GM18873 (cell line): ENCODE measurements around the gene TPM1.
"Not testable (repeated sequence)": the region's sequence is repeated elsewhere in the genome, so short reads cannot be mapped to it uniquely, and the experiment has no call there.

ENCODE experiments used
- ATAC-seq: cut with Tn5 transposase; IDR thresholded peaks from one replicate; pipeline ENCODE4 v1.9.1; 2021; ENCODE audit warnings: mild to moderate bottlenecking, moderate library complexity, moderate number of reproducible peaks; ENCODE audit not compliant: unreplicated experiment, low FRiP score

TPM1 gene

GRCh38 chr15:63041974-63042876, at the start of gene TPM1:
TSS of gene TPM1 (plus strand) at chr15:63042747. CDS start at chr15:63042830, 83 bp downstream.
- no peak for ATAC-seq

DNA sequence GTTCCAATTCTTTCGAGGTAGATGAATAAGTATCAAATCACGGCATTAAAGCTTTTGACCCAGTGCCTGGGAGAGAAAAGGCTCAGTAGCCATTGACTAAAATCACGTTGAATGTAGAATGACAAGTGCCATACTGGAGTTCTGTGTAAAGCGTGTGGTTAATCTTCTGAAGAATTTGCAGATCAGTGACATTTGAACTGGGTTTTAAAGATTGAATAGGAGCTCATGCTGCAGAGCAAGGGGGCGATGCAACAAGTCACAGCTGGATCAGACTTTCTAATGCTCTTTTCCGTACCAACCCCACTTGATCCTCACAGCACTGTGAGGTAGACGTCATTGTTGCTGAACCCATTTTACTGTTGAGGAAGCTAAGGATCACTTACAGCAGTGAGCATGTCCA, 49.5 kb upstream of the TPM1 start:
- ATAC-seq, result no peak

GRCh38 chr15:62993632-62994031, 48.9 kb upstream of the TPM1 start:
- ATAC-seq, result not testable (repeated sequence)

DNA sequence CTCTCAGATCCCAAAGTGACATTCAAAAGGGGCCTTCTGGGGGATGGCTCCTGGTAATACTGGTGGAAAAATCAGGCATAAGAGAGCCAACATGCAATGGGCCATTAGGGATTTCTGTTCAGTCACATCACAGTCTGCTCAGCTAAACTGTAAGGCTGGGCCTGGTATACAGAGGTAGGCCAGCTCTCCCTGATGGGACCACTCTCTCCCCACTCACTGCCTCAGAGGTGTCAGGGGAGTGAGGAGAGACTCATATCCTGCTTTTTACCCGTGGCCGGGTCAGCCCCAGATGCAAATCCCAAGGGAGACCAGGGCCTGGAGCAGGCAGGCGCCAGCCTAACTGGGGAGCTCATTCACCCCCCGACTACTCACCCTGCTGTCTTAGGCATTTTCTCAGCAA, 48.1 kb upstream of the TPM1 start:
- no peak for ATAC-seq

GRCh38 chr15:62994975-62995681, 47.4 kb upstream of the TPM1 start:
- no peak for ATAC-seq

- no peak for ATAC-seq
Observed at GRCh38 chr15:62997441-62997840, 45.1 kb upstream of the TPM1 start.

- ATAC-seq, result no peak
Observed at GRCh38 chr15:62998262-62998890, 44.2 kb upstream of the TPM1 start.

DNA sequence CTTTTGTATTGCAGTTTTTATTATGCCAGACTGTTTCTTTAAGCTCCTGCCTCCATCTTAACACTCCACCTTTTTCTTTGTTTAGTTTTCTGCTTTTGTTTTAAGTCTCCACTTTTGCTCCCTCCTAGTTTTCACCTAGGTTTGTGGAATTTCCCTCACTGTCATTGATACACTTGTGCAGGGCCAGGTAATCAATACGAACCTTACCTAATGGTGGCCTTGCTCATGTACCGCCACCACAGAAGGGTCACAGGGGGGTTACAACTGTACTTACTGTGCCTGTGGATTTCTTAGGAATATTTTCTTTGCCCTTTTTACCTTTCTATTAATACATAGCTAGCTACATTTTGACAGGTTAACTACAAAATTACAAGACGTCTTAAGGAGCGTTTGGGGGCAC, 43.4 kb upstream of the TPM1 start:
- no peak for ATAC-seq

GRCh38 chr15:62999923-63000561, 42.5 kb upstream of the TPM1 start:
- ATAC-seq, result no peak

GRCh38 chr15:63000706-63001105, 41.8 kb upstream of the TPM1 start:
- no peak for ATAC-seq

GRCh38 chr15:63004211-63004610, 38.3 kb upstream of the TPM1 start:
- ATAC-seq, result no peak

GRCh38 chr15:63006032-63006878, 36.3 kb upstream of the TPM1 start:
- ATAC-seq, result no peak

DNA sequence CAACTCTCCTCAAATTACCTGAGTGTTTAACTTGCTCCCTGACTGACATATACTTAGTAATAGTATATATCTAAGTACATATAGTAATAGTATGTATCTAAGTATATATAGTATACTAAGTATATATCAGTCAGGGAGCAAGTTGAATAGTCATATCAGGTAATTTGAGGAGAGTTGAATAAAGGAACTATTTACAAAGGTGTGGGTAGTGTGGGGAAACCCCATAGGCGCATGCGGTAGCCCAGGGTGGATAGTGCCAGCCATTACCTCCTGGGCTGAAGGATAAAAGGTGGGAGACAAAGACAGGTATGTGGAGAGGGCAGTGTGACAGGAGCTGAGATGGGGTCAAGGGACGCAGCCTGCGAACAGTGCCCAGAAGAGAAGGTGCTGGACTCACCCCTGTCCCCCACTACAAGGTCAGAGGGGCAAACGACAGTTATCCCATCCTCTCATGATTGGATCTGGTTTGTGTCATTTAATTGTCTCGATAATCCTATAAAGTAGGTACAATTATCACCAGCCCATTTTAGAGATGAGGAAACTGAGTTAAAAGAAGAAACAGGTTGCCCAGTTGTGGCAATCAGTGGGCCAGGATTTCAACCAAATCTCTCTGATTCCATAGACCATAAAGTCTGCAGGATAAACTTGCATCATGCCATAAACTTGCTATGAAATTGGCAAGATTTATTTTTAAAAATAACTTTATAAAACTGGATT, 34.1 kb upstream of the TPM1 start:
- no peak for ATAC-seq

- ATAC-seq, result no peak
Observed at GRCh38 chr15:63010386-63010785, 32.2 kb upstream of the TPM1 start.

GRCh38 chr15:63010920-63011693, 31.4 kb upstream of the TPM1 start:
- no peak for ATAC-seq

- ATAC-seq, result no peak
Observed at GRCh38 chr15:63012444-63012843, 30.1 kb upstream of the TPM1 start.

DNA sequence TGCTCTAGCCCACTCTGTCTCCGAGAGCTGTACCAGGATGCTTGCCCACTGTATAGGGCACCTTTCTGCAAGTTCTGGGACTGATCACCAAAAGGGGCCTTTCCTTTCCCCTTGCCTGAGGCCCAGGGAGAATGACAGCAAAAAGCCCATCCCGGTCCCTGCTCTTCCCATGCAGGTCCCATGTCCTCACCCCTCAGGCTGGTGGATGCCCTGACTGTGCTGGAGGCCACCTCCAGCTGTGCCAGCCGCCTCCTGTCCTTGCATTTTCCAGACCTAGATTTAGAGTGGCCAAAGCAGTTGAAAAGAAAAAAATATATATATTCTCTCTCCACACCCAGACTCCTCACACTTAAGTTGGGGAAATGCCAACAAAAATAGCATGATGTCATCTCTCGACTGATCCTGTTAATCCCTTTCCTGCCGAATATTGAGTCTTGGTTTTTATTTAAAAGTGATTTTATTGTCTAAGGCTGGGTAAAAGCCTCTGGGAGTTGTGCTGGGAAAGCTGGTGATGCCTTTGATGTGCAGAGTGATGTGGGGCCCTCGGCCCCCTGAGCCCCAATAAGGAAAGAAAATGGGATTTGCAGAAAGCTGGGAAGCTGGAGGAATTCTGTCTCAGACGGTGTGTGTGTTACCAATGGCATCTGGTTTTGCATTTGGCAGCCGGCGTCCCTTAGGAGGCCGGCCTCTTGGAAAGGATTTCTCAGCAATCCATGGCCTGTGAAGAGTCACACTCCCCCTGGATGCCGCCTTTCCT, 29.3 kb upstream of the TPM1 start:
- ATAC-seq, result no peak

- ATAC-seq, result no peak
Observed at GRCh38 chr15:63014578-63014977, 28.0 kb upstream of the TPM1 start.
